ENCODE measurements around the gene PLA2G6.
A peak's percentile ranks its signal among the peaks of the same experiment; 100 is the strongest.
"Not testable (repeated sequence)": the region's sequence is repeated elsewhere in the genome, so short reads cannot be mapped to it uniquely, and the experiment has no call there.

The PLA2G6 gene

GRCh38 chr22:38131399-38131798, 50.2 kb downstream of the PLA2G6 start:
- DNase-seq: no peak

DNA sequence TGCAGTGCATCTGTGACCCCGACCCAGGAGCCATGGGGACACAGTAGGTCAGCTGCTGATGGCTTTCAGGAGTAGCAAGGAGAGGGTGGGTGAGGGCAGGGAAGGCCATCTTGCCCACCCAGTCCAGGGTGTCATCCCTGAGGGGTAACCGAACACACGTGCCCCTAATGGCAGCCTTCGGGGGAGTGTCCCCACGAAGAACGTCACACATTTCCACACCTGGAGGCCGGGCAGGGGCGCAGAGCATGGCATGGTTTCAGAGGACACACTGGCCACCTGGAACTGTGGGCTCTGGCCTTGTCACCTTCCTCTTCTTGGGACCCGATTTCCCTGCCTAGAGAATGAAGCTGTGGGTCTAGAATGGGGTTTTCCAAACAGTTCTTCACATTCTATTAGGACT, 51.8 kb downstream of the PLA2G6 start:
- DNase-seq: no peak

DNA sequence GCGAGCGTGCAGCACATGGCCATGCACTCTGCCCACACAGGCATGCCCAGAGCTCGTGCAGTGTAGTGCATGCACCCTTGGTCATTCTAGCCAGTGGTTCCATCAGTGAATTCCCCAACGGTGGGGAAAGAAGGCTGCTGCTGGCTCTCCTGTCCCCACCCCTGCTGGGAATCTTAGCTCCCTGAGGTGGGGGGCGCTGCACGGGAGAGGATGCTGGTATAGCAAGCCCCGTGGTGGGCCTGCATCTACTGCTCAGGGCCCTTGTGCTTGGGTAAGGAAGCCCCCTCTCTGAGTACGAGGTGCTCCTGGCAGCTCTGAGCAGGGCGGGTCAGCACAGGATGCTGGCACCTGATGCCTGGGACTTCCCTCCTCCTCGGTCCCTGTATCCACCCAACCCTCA, 52.6 kb downstream of the PLA2G6 start:
- no peak for DNase-seq

- no peak for DNase-seq
Observed at GRCh38 chr22:38127869-38128268, 53.8 kb downstream of the PLA2G6 start.

- no peak for DNase-seq
Observed at GRCh38 chr22:38126928-38127668, 54.5 kb downstream of the PLA2G6 start.

GRCh38 chr22:38125751-38126201, 55.9 kb downstream of the PLA2G6 start:
- no peak for DNase-seq

- no peak for DNase-seq
Observed at GRCh38 chr22:38125038-38125610, 56.5 kb downstream of the PLA2G6 start.

DNA sequence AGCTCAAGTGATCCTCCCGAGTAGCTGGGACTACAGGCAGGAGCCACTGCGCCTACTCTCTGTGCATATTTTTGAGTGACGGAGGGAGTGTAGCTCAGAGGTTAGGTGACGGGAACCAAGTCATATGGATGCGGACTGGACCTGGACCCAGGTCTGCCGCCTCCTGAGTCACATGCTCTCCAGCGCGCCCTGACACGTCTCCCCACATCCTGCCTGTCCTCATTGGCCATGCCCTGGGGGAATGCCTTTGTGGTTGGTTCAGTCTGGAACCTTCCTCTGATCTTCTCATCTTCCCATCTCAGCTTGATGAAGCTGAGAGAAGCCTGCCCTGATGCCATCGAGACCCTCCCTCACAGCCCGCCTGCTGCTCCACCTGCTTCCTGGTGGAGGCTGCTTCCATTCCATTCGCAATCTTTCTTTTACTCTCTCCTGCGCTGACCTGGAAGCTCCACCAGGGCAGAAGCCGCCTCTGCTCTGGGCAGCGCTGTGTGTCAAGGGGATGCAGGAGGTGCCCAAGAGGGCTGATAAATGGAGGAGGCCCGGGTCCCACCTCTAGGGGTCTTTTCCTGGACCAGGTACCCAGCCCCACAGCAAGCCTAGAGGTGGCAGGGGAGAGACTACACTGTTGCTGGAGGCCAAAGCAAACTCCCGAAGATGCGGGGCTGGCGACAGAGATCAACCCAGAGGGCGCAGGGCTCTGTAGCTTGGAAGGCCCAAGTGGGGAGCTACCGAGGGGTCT, 57.2 kb downstream of the PLA2G6 start:
- no peak for DNase-seq

DNA sequence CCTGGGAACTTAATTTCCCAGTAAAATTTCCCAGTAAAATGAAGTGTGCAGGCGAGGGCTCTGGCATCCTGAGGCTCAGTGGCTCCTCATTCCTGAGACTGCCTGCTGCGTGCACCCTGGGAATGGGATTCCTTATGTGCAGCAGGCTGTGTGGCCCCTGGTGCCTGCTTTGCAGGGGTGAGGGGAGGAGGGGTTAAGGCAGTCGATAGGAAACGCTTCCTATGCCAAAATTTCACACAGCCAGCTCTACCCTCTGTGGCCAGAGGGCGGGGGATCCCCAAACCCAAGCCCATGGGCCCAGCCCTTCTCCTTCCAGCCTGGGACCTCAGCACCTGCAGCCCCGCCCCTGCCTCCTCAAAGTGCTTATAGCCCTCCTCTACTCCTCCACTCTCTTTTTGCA, 59.0 kb downstream of the PLA2G6 start:
- no peak for DNase-seq

DNA sequence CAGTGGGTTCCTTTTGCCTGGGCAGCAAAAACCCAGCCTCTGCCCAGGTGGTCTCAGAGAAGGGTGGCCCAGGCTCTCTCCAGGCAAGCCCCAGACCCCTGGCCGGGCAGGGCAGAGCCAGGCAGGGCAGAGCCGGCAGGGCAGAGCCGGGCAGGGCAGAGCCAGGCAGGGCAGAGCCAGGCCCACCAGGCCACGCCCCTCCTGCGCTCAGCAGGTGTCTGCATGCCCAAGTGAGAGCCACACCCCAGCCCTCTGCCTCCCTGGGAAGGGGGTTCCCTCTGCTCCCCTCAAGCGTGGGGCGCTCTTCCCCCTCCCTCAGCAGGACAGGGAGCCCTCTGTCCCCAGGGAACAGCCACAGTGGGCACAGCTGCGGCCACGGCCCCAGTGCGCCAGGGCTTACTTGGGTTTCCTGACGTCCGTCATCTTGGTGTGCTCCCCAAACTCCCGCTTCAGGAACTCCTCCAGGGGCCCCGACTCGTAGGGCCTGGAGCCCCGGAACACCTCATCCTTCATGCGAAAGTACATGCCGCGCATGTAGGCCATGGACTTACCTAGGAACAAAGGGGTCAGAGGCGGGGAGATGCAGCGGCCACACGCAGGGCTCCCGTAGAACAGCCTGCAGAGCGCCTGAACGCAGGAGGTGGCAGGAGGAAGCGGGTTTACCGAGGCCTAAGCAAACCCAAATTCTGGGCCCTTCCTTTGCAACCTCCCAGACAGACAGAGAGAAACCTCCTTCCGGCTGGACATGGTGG, 61.1 kb downstream of the PLA2G6 start:
- no peak for DNase-seq

DNA sequence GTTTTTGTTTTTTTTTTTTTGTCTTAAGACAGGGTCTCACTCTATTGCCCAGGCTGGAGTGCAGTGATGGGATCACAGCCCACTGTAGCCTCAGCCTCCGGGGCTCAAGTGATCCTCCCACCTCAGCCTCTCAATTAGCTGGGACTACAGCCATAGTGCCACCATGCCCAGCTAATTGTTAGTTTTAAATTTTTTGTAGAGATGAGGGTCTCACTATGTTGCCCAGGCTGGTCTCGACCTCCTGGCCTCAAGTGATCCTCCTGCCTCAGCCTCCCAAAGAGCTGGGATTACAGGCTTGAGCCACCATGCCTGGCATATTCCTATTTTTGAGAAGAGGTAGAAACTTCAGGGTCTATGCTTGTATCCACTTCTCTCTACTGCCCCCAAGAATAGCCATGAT, 62.9 kb downstream of the PLA2G6 start:
- DNase-seq: not testable (repeated sequence)

DNA sequence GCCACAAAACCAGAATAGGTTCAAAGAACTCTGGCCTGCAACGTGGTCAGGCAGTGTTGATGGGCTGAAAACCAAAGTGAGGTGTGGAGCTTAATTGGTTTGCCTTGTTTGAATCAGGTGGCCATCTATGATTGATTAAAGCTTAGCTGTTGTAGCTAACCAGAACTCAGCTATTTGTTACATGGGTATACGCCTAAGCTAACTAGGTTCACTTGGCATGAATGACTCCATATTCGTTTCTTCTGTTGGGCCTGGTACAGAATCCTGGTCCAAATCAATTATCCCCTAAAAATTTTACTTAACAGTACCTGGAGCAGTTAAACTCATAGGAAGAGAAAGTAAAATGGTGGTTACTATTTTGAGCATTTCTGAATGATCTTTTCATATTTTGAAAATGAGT, 63.4 kb downstream of the PLA2G6 start:
- no peak for DNase-seq

GRCh38 chr22:38117556-38117955, 64.1 kb downstream of the PLA2G6 start:
- not testable (repeated sequence) for DNase-seq

- no peak for DNase-seq
Observed at GRCh38 chr22:38115423-38116205, 66.0 kb downstream of the PLA2G6 start.

DNA sequence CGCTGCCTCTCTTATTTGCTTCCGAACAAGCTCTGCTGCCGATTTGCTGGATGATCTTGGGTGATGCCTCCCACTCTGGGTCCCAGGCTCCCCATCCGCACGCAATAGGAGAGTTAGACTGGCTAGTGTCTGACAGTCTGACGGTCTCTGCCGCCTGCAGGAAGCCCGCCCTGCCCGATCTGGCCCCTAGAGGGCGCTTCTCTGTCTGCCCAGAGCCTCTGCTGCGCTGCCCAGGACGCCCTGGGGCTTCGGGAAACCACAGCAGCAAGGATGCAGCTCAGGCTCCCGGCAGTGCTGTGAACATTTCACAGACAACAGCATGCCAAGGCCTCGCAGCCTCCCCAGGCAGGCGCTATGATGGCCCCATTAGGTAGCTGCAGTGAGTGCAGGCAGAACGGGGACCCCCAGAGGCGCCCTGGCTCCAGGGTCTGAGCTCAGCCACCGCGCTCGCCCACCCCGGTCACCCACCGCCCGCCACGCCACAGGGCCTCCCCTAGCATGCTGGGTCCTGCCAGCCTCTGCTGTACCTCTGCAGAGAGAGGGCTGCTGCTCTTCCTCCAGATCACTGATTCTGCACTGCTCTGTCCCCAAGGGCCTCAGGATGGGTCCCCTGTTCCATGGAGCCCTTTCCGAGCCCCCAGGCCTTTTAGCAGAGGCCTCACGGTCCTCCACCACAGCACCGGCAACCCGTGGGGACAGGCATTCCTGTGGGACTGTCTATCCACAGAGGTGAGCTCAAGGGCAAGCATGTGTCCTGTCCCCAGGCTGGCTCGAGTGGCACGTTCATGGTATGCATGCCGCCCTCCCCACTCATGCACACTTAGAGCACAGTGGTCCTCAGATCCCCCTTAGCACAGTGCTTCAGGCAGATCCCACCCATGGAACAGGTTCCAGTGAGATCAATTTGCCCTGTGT, 66.9 kb downstream of the PLA2G6 start:
- peak; percentile 82 to 86 for DNase-seq

DNA sequence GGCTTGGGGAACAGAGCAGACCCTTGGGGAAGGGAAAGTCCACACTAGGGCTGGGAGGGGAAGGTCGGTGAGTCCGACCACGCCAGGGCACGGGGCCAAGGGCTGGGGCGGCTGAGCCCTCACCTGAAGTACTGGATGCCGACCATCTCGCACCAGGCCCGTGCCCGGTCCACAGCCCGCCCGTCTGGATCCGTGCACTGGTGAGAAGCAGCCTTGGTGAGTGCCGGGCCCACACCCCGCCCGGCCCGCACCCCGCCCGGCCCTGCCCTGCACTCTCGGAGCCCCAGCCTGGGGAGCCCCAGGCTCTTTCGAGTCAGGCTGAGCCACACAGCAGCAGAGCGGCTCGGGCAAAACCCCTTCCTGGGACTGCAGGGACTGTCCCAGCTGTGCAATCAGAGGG, 69.2 kb downstream of the PLA2G6 start:
- DNase-seq: no peak

- DNase-seq: no peak
Observed at GRCh38 chr22:38111925-38112355, 69.7 kb downstream of the PLA2G6 start.

DNA sequence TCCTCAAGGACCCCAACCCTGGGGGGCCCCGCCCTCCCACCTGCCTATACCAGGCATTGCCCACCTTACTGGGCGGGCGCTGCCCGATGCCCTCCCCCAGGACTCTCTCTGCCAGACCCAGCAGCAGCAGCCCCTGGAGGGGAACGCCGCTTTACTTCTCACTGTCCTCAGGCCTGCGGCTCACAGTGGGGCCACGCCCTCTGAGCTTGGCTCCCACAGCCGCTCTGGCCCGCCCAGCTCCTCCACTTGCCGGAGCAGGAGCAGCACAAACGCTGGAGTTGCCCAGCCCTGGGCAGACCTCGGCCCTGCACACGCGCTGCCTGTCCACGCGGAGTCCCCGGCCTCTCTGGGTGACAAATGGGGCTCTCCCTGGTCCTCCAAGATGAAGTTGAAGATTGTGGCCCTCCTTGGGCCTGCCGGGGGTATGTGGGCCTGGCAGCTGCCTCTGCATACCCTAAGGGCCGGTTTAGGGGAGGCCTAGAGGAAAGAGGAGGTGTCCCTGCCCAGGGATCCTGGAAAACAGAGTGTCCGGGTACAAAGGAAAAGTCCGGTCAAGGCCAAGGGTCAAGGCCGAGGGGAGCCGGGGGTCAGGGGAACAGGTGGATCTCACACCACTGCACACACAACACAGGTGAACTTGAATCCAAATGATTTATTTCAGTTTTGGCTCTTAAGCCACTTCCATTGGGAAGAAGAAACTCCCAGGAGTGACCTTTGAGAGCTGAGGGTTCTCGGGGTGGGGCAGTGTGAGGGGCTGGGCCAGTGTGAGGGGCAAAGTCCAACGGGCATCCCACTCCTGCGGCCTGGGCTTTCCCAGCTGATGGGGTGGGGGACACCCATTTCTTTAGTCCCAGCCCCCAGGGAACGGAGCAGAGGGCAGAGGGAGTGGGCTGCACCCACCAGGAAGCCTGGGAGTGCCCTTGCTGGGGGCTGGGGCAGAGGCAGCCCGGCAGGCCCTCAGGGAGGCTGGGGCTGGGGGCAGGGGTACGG, 70.5 kb downstream of the PLA2G6 start:
- DNase-seq: no peak

DNA sequence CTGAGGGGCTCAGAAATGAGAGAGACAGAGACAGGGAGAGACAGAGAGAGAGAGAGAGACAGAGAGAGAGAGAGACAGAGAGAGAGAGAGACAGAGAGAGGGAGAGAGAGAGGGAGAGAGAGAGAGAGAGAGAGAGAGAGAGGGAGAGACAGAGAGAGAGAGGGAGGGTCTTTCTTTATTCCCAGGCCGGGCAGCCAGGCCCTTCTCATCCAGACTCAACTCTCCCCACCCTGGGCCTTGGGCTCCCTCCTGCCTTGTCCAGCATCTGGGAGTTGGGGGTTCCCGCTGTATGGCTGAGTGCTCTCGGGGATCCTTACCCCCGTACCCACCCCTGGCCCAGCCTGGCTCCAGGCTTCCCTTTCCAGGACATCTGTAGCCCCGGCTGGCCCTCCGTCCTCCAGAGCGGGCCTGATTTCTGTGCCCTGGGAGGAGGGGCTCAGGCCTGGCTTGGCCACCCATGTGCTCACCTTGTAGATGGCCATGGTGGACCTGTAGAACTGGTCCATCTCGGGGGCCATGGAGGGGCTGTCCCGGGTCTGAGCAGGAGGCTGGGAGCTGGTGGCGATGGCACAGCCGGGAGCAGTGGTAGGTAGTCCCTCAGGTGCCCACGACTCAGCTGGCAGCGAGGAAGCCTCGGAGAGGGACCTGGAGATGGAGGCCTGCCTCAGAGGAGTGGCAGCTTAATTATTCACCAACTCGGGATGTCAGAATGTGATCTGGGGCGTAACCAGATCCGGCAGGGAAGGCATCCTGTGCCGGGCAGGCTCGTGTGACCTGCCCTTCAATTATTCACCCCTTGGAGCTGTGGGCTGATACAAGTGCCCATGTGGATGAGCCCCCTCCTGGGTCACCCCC, 71.4 kb downstream of the PLA2G6 start, which contains the start of gene BAIAP2L2:
TSS of gene BAIAP2L2 (minus strand) at position 677 of the 855 bp plus-strand sequence. CDS start at position 518, 159 bp downstream.
- DNase-seq: no peak

Data from stimulated activated CD4-positive, alpha-beta T cell treated with anti-CD3 and anti-CD28 coated beads, Interleukin-2, amount 100 ng/mL, for 48 hours (primary cell).